GM19240 (cell line): ENCODE results near the gene CAPRIN2.
A peak's percentile ranks its signal among the peaks of the same experiment; 100 is the strongest.

Experiments used
- DNase-seq: peaks from one replicate; pipeline ENCODE4 v3.0.0; 2011; ENCODE audit warnings: low spot score; ENCODE audit not compliant: insufficient read length

Gene CAPRIN2

GRCh38 chr12:30761730-30762129 lies 7.0 kb upstream of the CAPRIN2 start:
- no peak for DNase-seq

- DNase-seq = no peak
Measured at GRCh38 chr12:30757316-30757715, 2.6 kb upstream of the CAPRIN2 start.

DNA sequence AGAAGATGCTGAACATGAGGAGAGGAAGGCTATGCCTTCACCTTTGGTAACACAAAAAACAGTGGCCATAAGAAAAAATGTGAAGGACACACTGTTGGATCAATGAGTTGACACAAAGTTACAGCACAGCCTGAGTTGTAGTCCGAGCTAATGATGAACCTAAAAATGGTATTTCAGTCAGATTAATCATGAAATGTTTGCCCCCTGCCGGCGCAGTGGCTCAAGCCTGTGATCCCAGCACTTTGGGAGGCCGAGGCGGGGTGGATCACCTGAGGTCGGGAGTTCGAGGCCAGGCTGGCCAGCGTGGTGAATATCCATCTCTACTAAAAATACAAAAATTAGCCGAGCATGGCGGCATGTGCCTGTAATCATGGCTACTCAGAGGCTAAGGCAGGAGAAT lies 1.3 kb upstream of the CAPRIN2 start:
- DNase-seq = no peak

DNA sequence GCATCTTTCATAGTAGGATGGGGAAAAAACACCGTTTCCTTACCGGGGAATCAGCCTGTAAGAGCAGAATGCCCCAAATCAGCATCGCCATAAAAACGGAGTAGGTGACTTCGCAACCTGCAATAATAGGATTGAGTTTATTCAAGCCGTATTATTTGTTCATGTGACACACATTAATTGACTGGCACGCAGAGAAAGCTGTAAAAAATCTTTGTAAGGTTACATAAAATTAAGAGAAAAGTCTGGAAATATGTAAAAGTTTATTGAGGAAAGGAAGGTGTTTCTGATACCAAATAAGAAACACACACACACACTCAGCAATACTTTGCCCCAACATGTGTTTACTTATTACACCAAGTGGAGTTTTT lies 628 bp upstream of the CAPRIN2 start:
- no peak for DNase-seq

- DNase-seq = peak; percentile 2
Measured at GRCh38 chr12:30754383-30754749, 385 bp downstream of the CAPRIN2 start.

- DNase-seq = no peak
Measured at GRCh38 chr12:30753751-30754382, 884 bp downstream of the CAPRIN2 start.

DNA sequence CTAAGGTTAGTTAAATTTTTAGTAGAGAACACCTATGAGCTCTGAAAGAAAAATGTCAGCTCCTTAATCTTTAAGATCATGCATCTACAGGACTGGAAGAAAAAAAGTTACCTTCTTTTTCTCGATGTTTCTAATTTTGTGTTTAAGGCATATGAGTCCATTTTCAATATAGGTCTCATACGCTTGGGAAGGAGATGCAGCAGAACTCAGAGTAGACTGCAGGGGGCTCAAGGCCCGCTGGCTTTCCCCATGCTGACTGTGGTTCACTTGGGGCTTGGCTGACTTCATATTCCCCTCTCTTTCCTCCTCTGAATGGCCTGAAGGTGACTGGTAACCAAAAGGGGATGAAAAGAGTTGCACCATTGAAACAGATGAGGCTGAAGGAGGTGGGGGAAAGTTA lies 1.5 kb downstream of the CAPRIN2 start:
- DNase-seq = no peak

DNA sequence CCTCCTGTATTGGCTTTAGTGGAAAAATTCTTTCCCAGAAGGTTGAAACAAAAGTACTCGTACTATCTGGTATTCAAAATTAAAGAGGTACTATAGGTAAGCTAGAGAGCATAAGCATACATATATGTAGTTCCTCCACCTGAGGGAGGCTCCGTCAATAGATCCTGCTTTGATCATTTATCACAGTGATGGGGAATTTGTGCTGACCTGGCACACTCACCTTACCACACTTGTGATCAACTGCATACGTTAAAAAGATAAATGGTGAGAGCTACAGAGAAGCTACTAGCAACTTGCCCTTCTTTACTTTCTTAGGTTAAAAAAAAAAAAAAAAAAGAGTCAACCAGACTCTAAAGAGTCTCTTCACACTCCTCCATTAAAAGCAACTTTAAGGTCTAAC lies 2.5 kb downstream of the CAPRIN2 start:
- DNase-seq = no peak

DNA sequence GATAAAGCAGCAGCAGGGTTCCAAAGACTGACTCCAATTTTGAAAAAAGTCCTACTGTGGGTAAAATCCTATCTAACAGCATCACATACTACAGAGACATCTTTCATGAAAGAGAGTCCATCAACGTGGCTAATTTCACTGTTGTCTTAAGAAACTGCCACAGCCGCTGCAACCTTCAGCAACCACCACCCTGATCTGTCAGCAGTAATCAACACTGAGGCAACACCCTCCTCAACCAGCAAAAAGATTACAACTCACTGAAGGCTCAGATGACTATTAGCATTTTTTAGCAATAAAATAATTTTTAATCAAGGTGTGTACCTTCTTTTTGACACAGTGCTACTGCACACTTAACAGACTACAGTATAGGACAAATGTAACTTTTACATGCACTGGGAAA lies 6.6 kb downstream of the CAPRIN2 start:
- DNase-seq = no peak

DNA sequence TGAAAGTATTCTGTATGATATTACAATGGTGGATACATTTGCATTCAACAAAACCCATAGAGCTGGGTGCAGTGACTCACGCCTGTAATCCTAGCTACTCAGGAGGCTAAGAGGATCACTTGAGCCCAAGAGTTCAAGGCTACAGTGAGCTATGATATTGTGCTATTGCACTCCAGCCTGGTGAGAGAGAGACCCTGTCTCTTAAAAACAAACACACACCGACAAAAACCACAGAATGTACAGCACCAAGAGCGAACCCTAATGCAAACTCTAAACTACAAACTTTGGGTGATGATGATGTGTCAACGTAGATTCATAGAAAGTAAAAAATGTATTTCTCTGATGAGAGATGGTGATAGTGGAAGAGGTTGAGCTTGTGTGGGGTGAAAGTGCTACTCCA lies 8.6 kb downstream of the CAPRIN2 start:
- DNase-seq = no peak

- DNase-seq = no peak
Measured at GRCh38 chr12:30744321-30744720, 10.4 kb downstream of the CAPRIN2 start.

GRCh38 chr12:30740274-30740673 lies 14.5 kb downstream of the CAPRIN2 start:
- DNase-seq = no peak

GRCh38 chr12:30739020-30739419 lies 15.7 kb downstream of the CAPRIN2 start:
- no peak for DNase-seq

- no peak for DNase-seq
Measured at GRCh38 chr12:30732954-30733637, 21.7 kb downstream of the CAPRIN2 start.

GRCh38 chr12:30730011-30730410 lies 24.7 kb downstream of the CAPRIN2 start:
- no peak for DNase-seq

DNA sequence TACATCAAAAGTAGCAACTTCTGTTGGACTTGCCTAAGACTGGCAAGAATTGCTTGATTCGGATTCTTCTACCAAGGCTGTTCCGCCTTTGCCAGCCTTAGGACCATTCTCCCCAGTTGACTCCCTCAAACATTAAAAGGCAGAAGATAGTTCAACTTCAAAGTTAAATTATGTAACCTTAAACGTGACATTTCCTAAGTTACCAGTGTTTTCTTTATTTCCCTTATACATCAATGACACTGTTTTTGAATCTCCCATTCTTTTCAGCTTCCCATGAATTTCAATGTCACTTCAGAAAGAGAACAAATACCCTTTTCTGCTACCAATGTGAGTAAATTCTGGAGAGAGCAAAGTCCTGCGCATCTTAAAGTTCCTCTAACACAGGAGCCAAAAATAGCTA lies 25.2 kb downstream of the CAPRIN2 start:
- DNase-seq = no peak

GRCh38 chr12:30726647-30727046 lies 28.1 kb downstream of the CAPRIN2 start:
- no peak for DNase-seq

DNA sequence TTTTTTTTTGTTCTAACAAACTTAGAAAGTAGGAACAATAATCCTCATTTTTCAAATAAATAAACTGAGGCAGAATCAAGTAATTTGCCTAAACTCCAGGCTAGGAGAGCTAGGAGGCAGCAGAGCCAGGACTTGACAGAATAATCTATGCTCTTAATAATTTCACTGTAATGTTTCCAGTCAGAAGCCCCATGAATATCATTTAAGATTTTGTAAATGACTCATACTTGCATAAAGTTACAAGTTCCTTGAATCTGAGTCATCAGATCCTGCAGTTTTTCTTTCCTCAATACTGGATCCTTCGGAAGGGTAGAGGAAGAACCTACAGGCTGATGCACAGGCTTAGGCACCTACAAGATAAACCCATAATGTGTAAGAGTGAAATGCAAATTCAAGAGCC lies 29.0 kb downstream of the CAPRIN2 start:
- no peak for DNase-seq

DNA sequence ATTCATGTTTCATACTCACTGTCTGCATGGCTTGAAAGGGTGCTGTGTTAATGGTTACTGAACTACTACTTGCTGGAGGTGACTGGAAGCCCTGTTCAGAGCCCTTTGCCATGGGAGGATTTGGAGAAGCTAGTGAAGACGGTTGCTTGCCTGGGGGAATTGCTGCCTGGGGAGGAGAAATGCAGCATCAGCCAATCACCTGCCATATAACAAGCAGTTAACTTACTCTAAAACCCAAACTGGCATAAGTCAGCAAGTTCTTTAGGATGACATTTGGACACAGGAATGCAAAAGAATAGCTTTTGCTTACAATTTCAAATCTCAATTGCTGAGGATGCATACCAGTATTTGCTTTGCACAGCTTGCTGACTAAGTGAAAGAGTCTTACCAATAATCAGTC lies 35.7 kb downstream of the CAPRIN2 start:
- DNase-seq = no peak

GRCh38 chr12:30707613-30708342 lies 47.0 kb downstream of the CAPRIN2 start:
- no peak for DNase-seq

DNA sequence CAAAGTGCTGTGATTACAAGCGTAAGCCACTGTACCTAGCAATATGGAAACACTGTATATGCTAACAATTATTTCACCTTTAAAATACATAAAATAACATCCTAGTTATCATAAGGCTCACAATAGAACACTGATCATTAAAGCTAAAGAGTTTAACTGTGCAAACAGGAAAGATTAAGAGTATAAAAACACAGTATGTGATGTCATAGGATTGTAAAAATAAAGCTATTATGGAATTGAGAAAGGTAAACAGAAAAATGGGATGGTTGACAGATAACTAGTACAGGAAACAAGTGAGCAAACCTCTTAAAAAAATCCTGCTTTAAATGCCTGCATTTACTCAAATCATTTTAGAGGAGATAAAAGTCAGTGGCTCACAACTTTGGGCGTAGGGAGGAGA lies 48.3 kb downstream of the CAPRIN2 start:
- DNase-seq = no peak

DNA sequence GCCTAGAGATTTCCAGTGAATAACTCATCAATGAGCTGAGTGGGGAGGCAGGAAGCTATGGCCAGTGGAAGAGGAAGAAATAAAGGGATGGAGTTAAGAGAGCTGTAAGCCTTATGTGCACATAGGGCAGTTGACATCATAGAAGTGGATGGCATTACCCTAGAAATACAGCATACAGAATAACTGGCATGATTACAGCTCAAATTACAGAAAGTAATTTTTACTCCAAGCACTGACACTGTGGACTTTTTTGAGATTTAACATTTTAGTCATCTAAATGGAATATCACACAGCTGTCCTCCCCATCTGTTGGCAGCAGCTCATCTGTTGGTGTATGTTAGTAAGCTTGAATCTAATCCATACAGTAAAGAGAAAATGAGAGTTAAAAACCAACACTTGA lies 53.7 kb downstream of the CAPRIN2 start:
- DNase-seq = no peak
